HG03521 (cell line): ENCODE measurements around the gene NOS3.

Source experiments
- ATAC-seq: cut with Tn5 transposase; IDR thresholded peaks from one replicate; pipeline ENCODE4 v1.9.1; 2021; ENCODE audit warnings: mild to moderate bottlenecking, moderate library complexity; ENCODE audit not compliant: unreplicated experiment

NOS3 gene

GRCh38 chr7:150963707-150964559, 26.9 kb upstream of the NOS3 start:
- no peak for ATAC-seq

DNA sequence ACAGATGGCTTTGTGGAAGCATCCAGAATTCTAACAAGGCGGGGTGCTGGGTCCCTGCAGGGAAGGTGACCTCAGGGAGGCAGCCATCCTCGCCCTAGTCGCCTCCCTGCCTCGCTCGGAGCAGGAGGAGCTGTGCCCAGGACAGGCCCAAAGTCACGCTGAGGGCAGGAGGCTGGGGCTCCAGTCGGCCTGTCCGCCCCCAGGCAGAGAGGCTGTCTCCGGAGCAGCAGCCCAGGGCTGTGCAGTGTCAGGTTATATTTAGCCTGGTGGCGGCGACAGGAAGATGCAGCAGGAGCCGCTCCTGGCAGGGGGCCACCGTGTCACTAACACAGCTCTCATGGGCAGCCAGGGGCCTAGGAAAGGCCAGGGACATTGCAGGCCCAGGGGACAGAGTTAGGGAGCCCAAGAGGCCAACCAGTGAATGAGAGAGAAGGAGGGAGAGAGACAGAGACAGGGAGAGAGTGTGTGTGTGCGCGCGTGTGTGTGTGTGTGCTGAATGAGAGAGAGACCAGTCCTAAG, 26.2 kb upstream of the NOS3 start:
- no peak for ATAC-seq

GRCh38 chr7:150965273-150965830, 25.5 kb upstream of the NOS3 start:
- no peak for ATAC-seq

DNA sequence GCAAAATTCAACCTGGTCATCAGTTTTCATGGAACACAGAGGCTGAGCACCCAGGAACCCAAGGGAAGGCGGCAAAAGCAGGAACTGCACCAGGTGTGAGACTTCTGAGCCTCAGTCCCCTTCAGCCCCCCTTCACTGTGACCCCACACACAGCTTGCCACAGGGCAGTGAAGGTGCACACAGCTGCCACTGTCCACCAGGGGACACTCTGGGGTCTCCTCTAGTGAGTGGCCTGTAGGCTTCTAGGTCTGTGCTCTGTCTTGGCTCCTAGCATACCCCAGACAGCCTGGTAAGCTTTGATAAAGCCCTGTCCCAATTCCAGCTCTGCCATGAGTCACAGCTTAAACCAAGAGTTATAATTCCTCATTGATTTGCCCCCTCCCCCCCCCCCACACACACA, 24.8 kb upstream of the NOS3 start:
- no peak for ATAC-seq

DNA sequence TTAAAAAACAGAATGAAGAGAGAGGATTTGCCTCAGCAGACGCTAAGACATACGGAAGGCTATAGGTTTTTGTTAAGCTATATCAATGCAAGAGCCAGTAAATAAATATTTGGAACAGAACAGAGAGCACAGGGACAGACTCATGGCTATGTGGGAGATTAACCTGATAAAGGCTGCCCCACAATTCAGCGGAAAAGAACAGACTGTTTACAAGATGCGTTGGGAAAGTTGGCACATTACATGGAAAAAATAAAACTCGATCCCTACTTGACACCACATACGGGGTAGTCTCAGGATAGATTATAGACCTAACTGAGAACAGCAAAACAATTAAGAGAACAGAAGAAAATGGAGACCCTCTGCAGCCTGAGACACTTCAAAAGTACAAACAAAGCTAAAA, 23.5 kb upstream of the NOS3 start:
- ATAC-seq: no peak

- ATAC-seq: no peak
These were observed 22.6 kb upstream of the NOS3 start for GRCh38 chr7:150968056-150968733.

- ATAC-seq: no peak
These were observed 22.0 kb upstream of the NOS3 start for GRCh38 chr7:150968734-150969372.

DNA sequence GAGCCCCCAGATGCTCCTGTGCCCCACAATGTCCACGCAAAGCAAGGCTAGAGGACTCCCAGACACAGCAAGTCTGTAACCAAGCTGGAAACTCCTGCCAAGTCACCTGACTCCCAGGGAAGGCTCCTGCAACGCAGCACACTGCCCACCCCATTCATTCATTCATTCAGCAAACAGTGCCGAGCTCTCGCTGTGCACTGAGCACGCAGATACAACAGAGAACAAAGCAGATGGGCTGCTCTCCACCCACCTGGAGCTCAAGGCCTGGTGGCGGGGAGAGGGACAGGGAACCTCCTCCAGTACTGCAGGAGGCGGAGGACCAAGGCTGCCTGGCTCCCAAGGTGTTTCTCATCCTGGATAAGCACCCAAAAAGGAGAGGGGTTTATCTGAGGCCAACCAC, 21.3 kb upstream of the NOS3 start:
- ATAC-seq: no peak

GRCh38 chr7:150970424-150970823, 20.4 kb upstream of the NOS3 start:
- no peak for ATAC-seq

DNA sequence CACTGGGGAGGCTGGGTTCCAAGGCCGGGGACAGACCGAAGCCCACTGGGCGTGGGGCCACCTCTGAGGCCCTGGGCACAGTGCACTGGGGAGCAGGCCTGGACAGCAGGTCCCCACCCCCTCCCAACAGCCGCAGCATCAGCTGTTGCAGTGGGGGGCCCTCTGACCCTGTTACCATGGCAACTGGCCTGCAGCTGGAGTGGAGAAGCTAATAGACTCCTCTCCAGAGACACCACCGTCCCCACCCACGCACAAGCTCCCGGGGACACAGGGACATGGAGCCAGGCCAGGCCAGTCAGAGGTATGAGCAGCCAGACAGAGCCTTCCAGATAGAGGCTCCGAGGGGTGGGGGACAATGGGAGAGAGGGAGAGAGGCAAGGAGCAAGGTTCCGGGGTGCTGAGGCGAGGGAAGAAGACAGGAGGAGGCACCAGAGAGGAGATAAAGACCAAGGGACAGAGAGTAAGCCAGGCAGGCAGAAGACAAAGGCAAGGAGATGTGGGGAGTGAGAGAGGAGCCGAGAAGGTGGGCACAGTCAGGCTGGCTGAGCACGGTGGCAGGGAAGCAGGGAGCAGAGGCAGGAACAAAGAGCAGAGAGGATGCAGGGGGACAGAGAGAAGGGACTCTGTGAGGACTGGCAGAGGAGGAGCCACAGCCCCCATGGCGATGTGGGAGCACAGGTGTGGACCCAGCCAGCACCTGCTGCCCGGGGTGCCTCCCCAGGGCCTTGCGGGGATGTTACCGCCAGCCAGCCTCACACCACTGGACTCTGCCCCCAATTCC, 19.4 kb upstream of the NOS3 start:
- ATAC-seq: no peak

DNA sequence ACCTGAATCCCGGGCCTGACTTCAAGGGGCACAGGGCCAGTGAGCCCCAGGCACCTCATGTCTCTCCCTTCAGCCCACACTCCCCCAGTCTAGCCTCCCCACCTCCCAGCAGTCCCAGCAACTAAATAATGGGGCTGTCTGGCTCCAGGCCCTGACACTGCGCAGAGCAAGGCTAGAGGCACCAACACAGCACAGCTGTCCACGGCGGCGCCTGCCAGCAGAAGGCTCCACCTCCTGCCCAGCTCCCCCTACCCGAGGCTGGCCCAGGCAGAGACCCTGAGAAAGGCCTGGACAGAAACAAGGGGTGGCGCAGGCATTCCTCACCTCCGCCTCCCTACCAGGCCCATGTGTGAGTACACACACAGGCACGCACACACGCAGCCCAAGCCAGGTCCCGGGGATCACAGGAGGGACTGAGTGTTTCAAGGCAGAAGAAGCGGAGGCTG, 18.8 kb upstream of the NOS3 start:
- ATAC-seq: no peak

- no peak for ATAC-seq
These were observed 18.1 kb upstream of the NOS3 start for GRCh38 chr7:150972741-150973140.

DNA sequence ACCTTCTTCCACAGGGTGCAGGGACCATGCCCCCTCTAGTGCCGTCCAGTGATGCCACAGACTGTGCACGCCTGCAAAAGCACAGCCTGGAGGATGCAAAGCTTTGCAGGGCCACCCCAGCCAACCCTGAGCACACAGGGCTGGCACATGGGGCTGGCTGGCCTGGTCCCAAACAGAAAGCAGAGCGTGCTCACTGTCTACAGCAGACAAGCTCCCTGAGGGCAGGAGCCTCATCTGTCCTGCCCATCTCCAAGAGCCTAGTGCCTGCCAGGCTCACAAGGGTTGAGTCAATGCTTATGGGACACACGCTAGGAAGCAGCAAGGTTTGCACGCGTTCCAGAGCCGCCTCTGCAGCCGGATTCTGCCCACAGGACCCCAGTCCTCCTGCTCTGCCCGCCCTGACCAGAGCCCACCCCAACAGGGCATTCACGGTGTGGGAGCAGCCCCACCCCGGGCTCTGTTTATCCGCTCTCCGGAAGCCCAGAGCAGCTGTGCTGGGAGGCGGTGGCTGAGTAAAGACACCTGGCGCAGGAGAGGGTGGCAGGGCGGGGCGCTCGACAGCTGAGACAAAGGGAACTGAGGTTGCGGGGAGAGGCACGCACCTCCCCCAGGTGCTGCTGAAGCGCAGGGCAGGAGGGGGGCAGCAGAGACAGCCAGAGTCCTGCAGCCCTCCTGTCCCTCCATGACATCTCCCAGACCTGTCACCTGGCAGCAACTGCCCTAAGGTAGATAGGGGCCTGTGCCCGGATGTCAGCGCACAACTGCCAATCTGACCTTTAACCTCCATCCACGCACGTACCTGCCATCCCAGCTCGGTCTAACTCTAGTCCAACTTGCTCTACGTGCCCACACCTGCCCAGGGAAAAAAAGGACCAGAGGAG, 17.0 kb upstream of the NOS3 start:
- no peak for ATAC-seq

DNA sequence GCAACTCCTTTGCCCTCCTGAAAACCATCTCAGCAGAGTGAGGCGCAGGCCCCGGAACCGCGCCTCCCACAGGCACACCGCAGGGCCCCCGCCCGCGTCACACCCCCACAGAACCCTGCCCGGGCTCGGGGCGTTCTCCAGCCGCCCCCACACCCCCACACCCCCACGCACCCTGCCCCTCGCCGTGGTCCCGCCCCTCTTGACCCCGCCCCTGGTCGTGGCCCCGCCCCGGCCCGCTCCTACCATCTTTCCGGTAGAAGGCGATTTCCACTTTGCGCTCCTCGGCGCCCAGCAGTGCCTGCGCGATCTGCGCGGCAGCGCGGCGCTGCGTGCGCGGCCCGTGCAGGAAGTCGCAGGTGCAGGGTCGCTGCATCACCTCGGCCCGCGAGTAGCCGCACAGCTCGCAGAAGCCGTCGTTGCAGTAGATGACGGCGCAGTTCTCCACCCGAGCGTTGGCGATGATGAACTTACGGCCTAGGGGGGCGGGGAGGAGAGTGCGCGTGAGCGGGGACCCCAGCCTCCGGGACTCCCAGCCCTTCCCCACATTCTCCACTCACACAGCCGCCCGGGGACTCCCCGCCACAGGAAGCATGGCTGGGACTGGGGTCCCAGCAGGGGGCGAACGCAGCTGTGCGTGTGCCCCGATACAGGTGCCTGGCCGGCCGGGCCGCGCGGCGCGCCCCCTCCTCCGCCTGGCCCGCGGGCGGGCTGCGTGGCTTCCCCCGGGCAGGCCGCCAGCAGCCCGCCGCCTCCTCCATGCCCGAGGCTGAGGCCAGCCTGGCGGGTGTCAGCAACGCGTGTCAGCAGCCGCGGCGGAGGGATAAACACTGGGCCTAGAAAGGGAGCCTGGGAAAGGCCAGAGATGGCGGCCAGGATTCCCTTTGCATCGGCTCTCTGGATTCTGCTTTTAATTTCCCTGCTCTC, 16.1 kb upstream of the NOS3 start:
- ATAC-seq: peak; percentile 65

DNA sequence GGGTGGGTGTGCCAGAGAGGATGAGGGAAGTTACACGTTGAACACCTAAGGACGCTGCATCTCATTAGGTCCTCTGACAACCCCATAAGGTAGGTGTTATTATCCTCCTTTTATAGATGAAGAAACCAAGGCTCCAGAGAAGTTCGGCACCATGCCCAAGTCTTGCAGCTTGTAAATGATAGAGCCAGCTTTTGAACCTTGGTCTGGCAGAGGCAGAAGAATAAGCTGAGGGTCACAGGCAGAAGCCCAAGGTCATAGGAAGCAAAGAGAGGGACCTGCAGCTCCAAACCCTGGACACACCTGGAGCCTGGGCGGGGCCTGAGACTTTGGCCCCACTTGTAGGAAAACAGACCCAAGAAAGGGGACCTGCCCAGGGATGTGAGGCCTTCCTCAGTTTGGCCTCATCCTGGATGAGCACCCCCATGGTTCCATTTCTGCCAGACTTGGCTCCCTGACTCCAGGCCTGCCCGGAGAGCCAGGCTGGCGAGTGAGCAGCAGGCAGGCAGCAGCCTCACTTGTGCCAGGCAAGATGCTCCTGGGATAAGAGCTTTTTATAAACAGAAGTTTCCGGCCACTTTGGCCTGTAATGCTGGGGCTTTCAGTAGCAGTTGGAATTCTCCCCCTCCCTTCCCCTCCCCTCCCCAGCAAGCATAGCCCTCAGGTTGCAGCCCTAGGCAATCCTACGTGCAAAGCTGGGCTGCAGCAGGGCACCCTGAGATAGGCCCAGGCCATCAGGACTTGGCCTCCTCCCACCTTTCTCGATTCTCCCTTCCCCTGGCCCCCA, 15.1 kb upstream of the NOS3 start:
- no peak for ATAC-seq

GRCh38 chr7:150976529-150977381, 14.1 kb upstream of the NOS3 start:
- no peak for ATAC-seq
